MM.1S (cell line): Measurements from ENCODE around the gene NR6A1.

Experiments used
- DNase-seq: peaks from one replicate; pipeline ENCODE4 v3.0.0-alpha.2; 2015
- H2AFZ ChIP-seq: fragments of 300-600 bp; sonication (generic); 2 replicates; pipeline ENCODE4 v1.6.0; 2016; ENCODE audit warnings: antibody characterized with exemption, low read length
- H3F3A ChIP-seq: fragments of 300-600 bp; sonication (generic); 2 replicates; pipeline ENCODE4 v1.6.1; 2016; ENCODE audit warnings: mild to moderate bottlenecking, antibody characterized with exemption, low read length, moderate library complexity, mixed read lengths; ENCODE audit not compliant: insufficient read depth
- H3K27ac ChIP-seq: fragments of 300-600 bp; sonication (generic); 2 replicates; pipeline ENCODE4 v1.5.1; 2016; ENCODE audit warnings: mild to moderate bottlenecking, low read length
- H3K27me3 ChIP-seq: fragments of 300-600 bp; sonication (generic); replicated peaks from 2 replicates; pipeline ENCODE4 v1.6.0; 2016; ENCODE audit warnings: low read length; ENCODE audit not compliant: insufficient read depth
- H3K36me3 ChIP-seq: fragments of 300-600 bp; sonication (generic); replicated peaks from 2 replicates; pipeline ENCODE4 v1.6.1; 2016; ENCODE audit warnings: mild to moderate bottlenecking, low read length, mixed read lengths; ENCODE audit not compliant: insufficient read depth
- H3K4me1 ChIP-seq: fragments of 300-600 bp; sonication (generic); 2 replicates; pipeline ENCODE4 v1.6.1; 2016; ENCODE audit warnings: low read length, mixed read lengths
- H3K4me2 ChIP-seq: fragments of 300-600 bp; sonication (generic); 2 replicates; pipeline ENCODE4 v1.6.0; 2016; ENCODE audit warnings: low read depth, low read length
- H3K4me3 ChIP-seq: fragments of 300-600 bp; sonication (generic); 2 replicates; pipeline ENCODE4 v1.5.1; 2016; ENCODE audit warnings: low read length, mixed read lengths
- H3K79me2 ChIP-seq: fragments of 300-600 bp; sonication (generic); 2 replicates; pipeline ENCODE4 v1.6.1; 2016; ENCODE audit warnings: mixed run types, low read length, mixed read lengths
- H3K9ac ChIP-seq: fragments of 300-600 bp; sonication (generic); 2 replicates; pipeline ENCODE4 v1.6.1; 2016; ENCODE audit warnings: low read length, mixed read lengths
- H3K9me2 ChIP-seq: fragments of 300-600 bp; sonication (generic); replicated peaks from 2 replicates; pipeline ENCODE4 v1.6.1; 2016; ENCODE audit warnings: mild to moderate bottlenecking, low read length, mixed read lengths; ENCODE audit not compliant: insufficient read depth
- H3K9me3 ChIP-seq: fragments of 300-600 bp; sonication (generic); replicated peaks from 2 replicates; pipeline ENCODE4 v1.6.1; 2016; ENCODE audit warnings: mild to moderate bottlenecking, low read length, mixed read lengths; ENCODE audit not compliant: insufficient read depth
- H4K20me1 ChIP-seq: fragments of 300-600 bp; sonication (generic); 2 replicates; pipeline ENCODE4 v1.6.1; 2016; ENCODE audit warnings: mild to moderate bottlenecking, low read length, moderate library complexity, mixed read lengths; ENCODE audit not compliant: insufficient read depth
- EZH2 ChIP-seq: fragments of 300-600 bp; sonication (generic); optimal IDR thresholded peaks from 2 replicates; pipeline ENCODE3; 2017; ENCODE audit warnings: low read depth, mild to moderate bottlenecking, antibody characterized with exemption, low read length, mixed read lengths
- EZH2phosphoT487 ChIP-seq: fragments of 300-600 bp; sonication (generic); IDR thresholded peaks from 2 replicates; pipeline ENCODE4 v1.6.1; 2018; ENCODE audit warnings: antibody characterized with exemption, low read length
- TF ChIP-seq, protein P1 (sequence below): fragments of 300-600 bp; sonication (generic); IDR thresholded peaks from 2 replicates; pipeline ENCODE4 v1.5.1; 2016; ENCODE audit warnings: antibody characterized with exemption, low read length, mixed read lengths

NR6A1 gene

DNA sequence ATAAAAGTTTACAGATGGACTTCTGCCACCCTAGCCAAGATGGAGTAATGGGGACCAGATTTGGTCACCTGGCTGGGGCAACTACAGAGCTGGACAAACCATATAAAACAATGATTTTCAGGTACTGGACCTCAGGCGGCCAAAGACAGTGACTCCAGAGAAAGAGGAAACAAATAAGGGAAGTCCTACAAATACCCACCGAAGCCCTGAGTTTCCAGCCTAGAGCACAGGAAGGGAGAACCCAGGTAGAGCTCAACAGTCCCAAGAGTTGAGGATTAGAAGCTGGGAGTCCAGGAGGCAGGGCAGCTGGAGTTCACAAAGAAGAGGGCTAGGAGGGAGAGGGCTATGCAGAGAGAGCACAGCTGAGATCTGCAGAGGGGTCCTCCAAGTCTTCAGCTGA lies 157.3 kb downstream of the NR6A1 start:
- Histone ChIP-seq H3K36me3 (no peaks in the 10 kb centered on the region), H3K9ac (no peak overlapping the region), H3K27me3 (no peaks in the 10 kb centered on the region), H3K4me1 (no peaks in the 10 kb centered on the region), H3K27ac (no peak overlapping the region), H3K9me2 (no peaks in the 10 kb centered on the region), H3K4me3 (no peak overlapping the region), H3K4me2 (no peak overlapping the region), H3K9me3 (no peaks in the 10 kb centered on the region), H4K20me1 (no peaks in the 10 kb centered on the region), H3K79me2 (no peaks in the 10 kb centered on the region), H3F3A (no peaks in the 10 kb centered on the region), H2AFZ (no peak overlapping the region)
- no peak for DNase-seq
- TF ChIP-seq EZH2 (no peak), EZH2phosphoT487 (no peak)
- TF ChIP-seq, protein P1, sequence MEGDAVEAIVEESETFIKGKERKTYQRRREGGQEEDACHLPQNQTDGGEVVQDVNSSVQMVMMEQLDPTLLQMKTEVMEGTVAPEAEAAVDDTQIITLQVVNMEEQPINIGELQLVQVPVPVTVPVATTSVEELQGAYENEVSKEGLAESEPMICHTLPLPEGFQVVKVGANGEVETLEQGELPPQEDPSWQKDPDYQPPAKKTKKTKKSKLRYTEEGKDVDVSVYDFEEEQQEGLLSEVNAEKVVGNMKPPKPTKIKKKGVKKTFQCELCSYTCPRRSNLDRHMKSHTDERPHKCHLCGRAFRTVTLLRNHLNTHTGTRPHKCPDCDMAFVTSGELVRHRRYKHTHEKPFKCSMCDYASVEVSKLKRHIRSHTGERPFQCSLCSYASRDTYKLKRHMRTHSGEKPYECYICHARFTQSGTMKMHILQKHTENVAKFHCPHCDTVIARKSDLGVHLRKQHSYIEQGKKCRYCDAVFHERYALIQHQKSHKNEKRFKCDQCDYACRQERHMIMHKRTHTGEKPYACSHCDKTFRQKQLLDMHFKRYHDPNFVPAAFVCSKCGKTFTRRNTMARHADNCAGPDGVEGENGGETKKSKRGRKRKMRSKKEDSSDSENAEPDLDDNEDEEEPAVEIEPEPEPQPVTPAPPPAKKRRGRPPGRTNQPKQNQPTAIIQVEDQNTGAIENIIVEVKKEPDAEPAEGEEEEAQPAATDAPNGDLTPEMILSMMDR: no peak

DNA sequence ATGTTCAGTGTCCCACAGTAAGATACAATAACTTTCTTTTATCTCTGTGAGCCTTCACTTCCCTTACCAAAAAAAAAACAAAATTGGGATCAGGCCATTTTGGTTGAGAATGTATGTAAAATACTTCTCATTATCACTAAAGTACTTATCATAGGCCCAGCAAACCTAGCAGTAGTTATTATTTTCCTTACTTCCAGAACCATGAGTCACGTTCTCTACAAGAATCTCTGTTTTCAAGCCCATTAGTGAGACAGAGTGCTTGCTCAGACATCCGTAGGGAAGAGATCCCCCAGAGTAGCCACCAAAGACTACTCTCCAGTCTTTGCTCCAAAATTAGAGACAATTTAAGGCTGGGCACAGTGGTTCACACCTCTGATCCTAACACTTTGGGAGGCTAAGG lies 160.0 kb downstream of the NR6A1 start:
- no peaks in the 10 kb centered on the region for H3K4me1 ChIP-seq
- no peak overlapping the region for H3K9ac ChIP-seq
- H3K36me3 ChIP-seq: no peaks in the 10 kb centered on the region
- H3K9me2 ChIP-seq: no peaks in the 10 kb centered on the region
- H4K20me1 ChIP-seq: no peaks in the 10 kb centered on the region
- H3K27me3 ChIP-seq: no peaks in the 10 kb centered on the region
- H3F3A ChIP-seq: no peaks in the 10 kb centered on the region
- no peaks in the 10 kb centered on the region for H3K9me3 ChIP-seq
- no peaks in the 10 kb centered on the region for H3K79me2 ChIP-seq
- DNase-seq: no peak
- no peak overlapping the region for H2AFZ ChIP-seq
- H3K4me3 ChIP-seq: no peak overlapping the region
- TF ChIP-seq, protein P1: no peak
- TF ChIP-seq EZH2: no peak
- H3K4me2 ChIP-seq: no peak overlapping the region
- no peak overlapping the region for H3K27ac ChIP-seq

DNA sequence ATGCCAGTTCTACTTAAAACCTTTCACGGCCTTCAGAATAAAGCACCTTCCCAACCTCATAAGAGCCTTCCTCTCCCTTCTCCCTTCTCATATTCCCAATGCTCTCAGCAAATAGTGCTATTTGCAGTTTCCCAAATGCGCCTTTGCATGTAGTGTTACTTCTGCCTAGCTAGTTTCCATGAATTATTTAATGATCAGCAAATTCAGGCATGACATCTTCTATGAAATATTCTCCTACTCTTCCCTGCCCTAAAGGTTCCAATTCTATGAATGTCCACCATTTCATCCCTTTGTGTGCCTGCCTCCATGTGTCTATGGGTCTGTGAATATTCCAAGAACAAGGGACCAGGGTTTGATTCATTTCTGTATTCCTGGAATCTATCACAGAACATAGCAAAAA lies 165.1 kb downstream of the NR6A1 start:
- H3K36me3 ChIP-seq: no peaks in the 10 kb centered on the region
- no peak overlapping the region for H3K4me2 ChIP-seq
- H3K4me1 ChIP-seq: no peaks in the 10 kb centered on the region
- no peaks in the 10 kb centered on the region for H3K27me3 ChIP-seq
- H3F3A ChIP-seq: no peaks in the 10 kb centered on the region
- no peak overlapping the region for H2AFZ ChIP-seq
- no peak for DNase-seq
- TF ChIP-seq EZH2 (no peak), EZH2phosphoT487 (no peak)
- TF ChIP-seq, protein P1: no peak
- H3K4me3 ChIP-seq: no peak overlapping the region
- no peak overlapping the region for H3K9ac ChIP-seq
- H3K9me2 ChIP-seq: no peaks in the 10 kb centered on the region
- H4K20me1 ChIP-seq: no peaks in the 10 kb centered on the region
- H3K79me2 ChIP-seq: no peaks in the 10 kb centered on the region
- H3K27ac ChIP-seq: no peak overlapping the region
- no peaks in the 10 kb centered on the region for H3K9me3 ChIP-seq

DNA sequence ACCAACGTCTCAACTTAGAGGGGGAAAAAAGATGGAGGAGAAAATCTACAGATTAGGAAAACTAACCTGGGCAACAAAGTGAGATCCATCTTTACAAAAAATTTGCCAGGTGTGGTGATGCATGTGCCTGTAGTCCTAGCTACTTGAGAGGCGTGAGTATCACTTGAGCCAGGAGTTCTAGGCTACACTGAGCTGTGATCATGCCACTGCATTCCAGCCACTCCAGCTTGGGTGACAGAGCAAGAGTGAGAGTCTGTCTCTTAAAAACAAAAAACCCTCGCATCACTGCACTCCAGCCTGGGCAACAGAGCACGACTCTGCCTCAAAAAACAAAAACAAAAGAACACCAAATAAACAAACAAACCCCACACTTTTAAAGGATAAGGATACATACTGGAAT lies 165.9 kb downstream of the NR6A1 start:
- no peak overlapping the region for H3K27ac ChIP-seq
- TF ChIP-seq, protein P1: no peak
- TF ChIP-seq EZH2 (no peak), EZH2phosphoT487 (no peak)
- no peaks in the 10 kb centered on the region for H3K27me3 ChIP-seq
- no peaks in the 10 kb centered on the region for H3K79me2 ChIP-seq
- no peaks in the 10 kb centered on the region for H3F3A ChIP-seq
- H2AFZ ChIP-seq: no peak overlapping the region
- H3K9ac ChIP-seq: no peak overlapping the region
- no peaks in the 10 kb centered on the region for H4K20me1 ChIP-seq
- DNase-seq: no peak
- no peaks in the 10 kb centered on the region for H3K36me3 ChIP-seq
- no peaks in the 10 kb centered on the region for H3K9me2 ChIP-seq
- no peaks in the 10 kb centered on the region for H3K9me3 ChIP-seq
- H3K4me1 ChIP-seq: no peaks in the 10 kb centered on the region
- no peak overlapping the region for H3K4me2 ChIP-seq
- no peak overlapping the region for H3K4me3 ChIP-seq
